ENCODE measurements around the gene GAK.

- no peak for TF ChIP-seq CTCF (IDR thresholded peaks at IDR 0.05 in 4 of 5, conservative IDR thresholded peaks at IDR 0.05 in 1 of 5)
- no peak for TF ChIP-seq POLR2A (IDR thresholded peaks at IDR 0.05)
Observed at GRCh38 chr4:915595-915994, 16.5 kb downstream of the GAK start.

All from gastrocnemius medialis (tissue), 4 donors.